Uterus (tissue), 2 donors: ENCODE results near the gene LIF.

Experiments used
- CTCF ChIP-seq, 4 experiments: fragments of 200-600 bp in 2 of 4; fragments of 450-650 bp in 2 of 4; sonication (generic) in 2 of 4; IDR thresholded peaks; one replicate each; pipeline ENCODE4 v1.5.1; 2016 to 2019; ENCODE audit warnings: antibody characterized with exemption in 4 of 4, mild to moderate bottlenecking in 2 of 4, moderate library complexity in 1 of 4
- POLR2A ChIP-seq, 2 donors: fragments of 450-650 bp; IDR thresholded peaks; one replicate each; pipeline ENCODE4 v1.6.1; 2016; ENCODE audit warnings: antibody characterized with exemption in 2 of 2, mild to moderate bottlenecking in 1 of 2, moderate library complexity in 1 of 2

GRCh38 chr22:30248484-30248883 is 1.9 kb upstream of the LIF start:
- TF ChIP-seq CTCF (IDR thresholded peaks at IDR 0.05) (no peak), POLR2A (IDR thresholded peaks at IDR 0.05) (no peak)
